Stimulated activated CD8-positive, alpha-beta memory T cell treated with anti-CD3 and anti-CD28 coated beads, Interleukin-12 subunit alpha, Interleukin-12 subunit beta, amount 100 ng/mL, for 1 hour (primary cell): Measurements from ENCODE around the gene C20orf96.
"Not testable (repeated sequence)": the region's sequence is repeated elsewhere in the genome, so short reads cannot be mapped to it uniquely, and the experiment has no call there.

Source experiments
- DNase-seq: peaks from one replicate; pipeline ENCODE4 v3.0.0-alpha.2; 2020; ENCODE audit warnings: low read depth

C20orf96 gene

GRCh38 chr20:278607-279571 is 11.7 kb downstream of the C20orf96 start:
- DNase-seq = no peak

DNA sequence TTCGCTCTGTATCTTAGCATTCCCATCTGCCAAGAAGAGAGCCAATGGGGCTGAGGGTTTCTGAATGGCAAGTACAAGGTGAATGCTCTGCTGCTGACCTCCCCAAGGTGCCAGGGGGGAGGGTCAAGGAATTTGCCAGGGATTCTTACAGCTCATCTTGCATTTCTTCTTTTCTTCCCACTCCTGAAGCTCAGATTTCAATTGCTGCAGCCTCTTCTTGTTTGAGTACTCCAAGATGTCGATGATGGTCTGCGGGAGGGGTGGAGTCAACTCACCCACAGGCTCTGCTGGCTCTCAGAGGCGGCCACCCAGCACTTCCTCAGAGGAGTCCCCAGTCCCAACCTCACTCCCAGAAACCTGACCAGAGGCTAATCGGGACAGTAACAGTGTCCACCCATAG is 12.4 kb downstream of the C20orf96 start:
- no peak for DNase-seq

DNA sequence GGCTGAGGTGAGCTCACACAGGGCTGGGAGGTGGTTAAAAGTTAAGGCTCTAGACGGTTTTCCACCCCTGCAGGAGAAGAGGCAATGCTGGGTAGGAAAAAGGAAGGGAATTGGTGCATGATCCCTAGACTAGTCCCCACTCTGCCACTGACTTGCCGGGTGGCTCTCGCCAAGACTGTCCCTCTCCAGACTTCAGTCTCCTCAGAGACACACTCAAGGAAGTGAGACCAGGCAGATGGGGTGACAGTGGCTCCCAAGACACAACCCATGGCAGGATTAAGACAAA is 13.1 kb downstream of the C20orf96 start:
- no peak for DNase-seq

DNA sequence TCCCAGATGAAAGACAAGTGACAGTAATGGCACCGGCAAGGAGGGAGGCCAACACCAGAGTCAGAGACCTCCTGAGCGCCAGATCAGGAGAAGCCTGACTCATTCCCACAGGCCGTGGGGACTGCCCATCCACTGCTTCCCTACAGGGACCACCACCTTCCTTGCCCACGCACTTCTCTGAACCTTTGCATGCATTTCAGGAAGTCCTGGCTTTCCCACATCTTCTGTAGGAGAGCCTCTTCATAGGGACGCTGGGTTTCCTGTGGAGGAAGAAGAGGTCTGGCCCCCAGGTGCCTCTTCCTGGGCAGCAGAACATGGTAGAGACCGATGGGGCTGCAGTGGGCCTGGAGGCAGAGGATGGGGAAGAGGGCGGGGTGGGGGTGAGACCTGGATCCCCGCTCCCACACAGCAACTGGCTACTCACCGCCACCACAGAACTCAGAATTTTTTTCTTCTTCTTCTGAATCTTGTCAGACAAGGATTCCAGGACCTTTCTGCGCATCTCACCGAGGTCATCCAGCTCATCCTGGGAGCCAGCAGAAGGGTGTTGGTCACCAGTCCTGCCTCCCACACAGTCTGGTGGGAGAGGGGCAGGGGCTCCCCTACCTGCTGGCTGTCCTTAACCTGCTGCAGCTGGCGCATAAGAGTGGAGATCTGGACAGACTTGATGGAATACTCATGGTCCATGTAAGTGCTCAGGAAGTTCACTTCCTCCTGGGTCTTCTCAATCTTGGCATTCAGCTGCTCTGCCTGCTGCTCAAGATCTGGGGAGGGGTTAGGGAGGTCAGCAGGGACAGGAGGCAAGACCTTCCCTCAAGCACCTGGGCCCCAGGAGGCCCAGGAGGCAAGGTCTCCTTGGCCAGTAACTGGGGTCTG is 13.7 kb downstream of the C20orf96 start:
- no peak for DNase-seq

DNA sequence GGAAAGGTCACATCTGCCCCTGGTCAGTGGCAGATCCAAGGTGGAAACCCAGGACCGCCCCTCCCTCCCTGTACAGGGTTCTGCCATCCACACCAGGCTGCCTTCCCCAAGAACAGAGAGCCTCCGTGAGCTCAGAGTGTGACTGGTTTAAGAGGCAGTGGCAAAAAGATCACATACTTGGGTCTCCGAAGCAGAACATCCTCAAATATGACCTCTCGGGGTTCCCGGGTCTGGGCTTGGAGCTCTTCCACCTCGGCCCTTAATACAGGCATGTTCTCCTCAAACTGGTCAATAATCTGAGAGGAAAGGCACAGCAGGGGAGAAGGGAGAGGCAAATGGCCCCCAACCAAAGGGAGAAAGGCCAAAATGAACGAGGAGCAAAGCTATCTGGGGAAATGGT is 14.8 kb downstream of the C20orf96 start:
- DNase-seq = no peak

GRCh38 chr20:273884-274283 is 16.7 kb downstream of the C20orf96 start:
- DNase-seq = no peak

- no peak for DNase-seq
These were observed 17.8 kb downstream of the C20orf96 start for GRCh38 chr20:272718-273117.

DNA sequence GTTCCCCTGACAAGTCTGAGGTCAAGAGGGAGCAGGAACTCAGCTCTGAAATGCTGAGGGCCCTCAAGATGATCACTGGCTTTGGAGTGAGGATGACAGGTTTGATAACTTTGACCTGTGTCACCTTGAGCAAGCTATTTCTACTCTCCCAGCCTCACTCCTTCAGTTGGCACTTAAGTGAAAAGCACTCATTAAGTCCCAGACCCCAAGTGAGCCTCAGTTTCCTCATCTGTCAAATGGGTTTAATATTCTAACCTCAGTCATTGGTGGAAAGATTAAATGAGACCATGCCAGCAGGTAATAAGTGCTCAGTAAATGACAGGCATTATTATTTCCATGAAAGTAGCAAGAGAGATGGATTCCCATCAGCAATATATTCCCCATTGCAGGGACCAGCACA is 19.0 kb downstream of the C20orf96 start:
- no peak for DNase-seq

GRCh38 chr20:271069-271468 is 19.5 kb downstream of the C20orf96 start:
- no peak for DNase-seq

DNA sequence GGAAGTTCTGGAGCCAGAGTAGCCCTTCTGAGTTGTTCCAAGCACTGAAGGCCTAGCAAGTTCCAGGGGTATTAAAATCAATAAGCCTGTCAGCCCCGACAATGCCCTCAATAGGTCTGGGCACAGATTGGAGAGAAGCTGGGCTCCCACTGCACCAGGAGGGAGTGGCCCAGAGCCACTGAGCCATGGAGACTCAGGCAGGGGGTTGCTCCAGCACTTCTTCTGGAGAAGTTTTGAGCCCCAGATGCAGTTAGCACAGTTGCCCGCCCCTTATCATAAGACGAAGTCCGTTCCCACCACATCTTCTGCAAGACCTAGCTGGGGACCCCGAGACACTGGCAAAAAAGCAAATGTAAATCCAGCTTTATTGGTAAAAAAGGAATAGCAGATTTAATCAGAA is 20.0 kb downstream of the C20orf96 start:
- DNase-seq = no peak

DNA sequence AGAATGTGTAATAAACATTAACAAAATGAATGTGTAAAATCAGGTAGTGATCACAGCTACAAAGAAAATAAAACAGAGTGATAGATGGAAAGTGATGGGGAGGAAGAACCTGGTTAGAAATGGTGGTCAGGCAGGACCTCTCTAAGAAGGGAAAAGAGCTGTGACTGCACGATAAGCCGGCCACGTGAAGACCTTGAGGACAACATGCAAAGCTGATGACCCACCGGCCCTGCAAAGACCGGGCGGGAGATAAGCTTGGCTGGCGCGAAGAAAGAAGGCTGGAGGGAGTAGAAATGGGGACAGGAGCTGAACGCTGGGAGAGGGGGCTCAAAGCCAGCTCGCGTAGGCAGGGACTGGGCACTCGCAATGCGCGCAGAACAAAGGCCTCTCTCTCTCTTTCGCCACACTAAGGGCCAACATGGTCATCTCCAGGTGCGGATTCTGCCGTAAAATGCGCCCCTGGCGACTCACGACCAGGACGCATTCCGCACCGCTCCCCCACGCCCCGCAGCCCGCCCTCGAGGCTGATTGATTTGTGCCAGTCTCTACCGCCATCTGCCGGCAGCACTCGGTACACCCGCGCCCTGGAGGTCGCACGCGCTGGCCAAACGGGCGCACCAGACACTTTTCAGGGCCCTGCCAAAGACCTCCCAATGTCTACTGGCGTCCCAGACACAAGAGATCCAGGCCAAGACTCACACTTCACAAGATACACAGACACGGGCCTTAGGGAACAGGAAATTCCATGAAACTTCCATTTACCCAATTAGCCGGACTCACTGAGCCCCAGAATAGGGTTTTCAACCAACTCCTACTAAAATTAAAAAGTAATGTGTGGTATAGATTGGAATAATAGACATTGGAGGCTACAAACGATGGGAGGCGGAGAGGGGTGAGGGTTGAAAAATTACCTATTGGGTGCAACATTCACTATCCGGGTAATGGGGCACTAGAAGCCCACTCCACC is 23.7 kb downstream of the C20orf96 start:
- DNase-seq = peak; percentile 83

DNA sequence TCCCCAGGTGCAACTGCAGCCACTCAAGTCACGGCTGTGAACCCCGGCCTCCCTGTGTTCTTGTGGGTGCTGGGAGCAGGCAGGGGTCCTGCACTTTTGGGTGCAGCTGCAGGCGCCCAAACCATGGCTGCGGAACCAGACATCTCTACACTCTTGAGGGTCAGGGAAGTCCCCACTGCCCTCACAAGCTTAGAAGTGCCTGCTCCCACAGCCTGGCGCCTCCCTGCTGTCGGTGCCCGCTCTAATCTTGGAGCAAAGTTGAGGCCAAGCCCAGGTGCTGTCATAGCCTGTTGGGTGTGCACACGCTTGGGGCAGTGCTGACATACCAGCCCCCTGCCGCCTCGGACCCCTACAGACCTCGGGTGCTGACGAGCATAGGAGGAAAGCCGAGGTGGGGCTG is 26.8 kb downstream of the C20orf96 start:
- no peak for DNase-seq

DNA sequence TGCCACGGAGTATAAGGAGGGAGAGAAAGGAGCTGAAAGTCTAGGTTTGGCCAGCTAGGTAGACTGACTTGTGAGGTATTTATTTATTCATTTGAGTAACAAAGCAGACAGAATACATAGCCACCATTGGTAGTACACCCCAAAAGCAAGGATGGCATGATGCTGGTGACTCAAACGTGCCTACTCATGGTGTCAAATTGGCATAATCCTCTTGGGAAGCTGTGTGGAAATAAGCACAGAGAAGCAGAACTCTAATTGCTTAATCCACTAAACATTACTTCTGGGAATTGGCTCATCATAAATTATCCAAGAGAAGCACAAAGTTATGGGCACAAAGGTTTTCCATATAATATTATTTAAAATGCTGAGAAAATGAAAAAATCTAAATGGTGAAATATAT is 30.6 kb downstream of the C20orf96 start:
- no peak for DNase-seq

DNA sequence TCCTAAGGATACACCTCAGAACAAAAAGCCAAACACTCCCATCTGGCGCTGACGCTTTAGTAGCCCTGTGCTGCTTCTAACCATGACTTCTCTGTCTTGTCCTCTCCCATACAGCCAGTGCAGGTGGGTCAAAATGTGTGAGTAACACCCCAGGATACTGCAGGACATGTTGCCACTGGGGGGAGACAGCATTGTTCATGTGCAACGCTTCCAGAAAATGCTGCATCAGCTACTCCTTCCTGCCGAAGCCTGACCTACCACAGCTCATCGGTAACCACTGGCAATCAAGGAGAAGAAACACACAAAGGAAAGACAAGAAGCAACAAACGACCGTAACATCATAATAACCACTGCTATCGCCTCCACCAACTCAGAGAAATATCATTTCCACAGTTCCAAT is 31.6 kb downstream of the C20orf96 start:
- DNase-seq = no peak

DNA sequence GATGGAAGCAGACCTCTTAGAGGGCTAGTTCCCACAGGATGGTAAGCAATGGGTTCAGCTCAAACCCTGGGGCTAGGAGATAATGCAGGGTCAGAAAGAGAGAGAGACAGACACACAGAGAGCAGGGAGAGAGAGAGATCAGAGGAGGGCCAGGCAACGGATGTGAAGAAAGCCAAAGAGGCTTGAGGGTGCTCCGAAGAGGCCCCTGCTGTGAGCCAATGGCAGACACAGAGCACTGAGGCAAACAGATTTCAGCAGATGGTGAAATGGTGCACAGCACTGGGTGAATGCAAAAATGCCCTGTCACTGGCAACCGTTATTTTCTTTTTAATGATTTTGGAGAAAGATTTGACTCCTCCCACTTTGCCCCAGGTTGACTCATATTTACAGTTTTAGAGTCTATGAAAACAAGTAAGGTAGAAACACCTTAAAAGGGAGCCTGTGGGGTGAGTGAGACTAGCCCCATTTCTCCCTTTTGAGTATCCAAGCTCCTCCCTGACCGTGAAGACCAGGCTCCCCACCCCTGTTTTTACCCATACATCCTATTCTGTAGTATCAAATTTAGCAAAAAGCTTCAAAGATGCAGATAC is 32.2 kb downstream of the C20orf96 start:
- no peak for DNase-seq

GRCh38 chr20:257419-257818 is 33.1 kb downstream of the C20orf96 start, which contains the start of gene DEFB132:
Gene DEFB132 (plus strand): TSS chr20:257724. CDS start chr20:257779, 55 bp downstream.
- no peak for DNase-seq

GRCh38 chr20:253447-253846 is 37.1 kb downstream of the C20orf96 start:
- not testable (repeated sequence) for DNase-seq

DNA sequence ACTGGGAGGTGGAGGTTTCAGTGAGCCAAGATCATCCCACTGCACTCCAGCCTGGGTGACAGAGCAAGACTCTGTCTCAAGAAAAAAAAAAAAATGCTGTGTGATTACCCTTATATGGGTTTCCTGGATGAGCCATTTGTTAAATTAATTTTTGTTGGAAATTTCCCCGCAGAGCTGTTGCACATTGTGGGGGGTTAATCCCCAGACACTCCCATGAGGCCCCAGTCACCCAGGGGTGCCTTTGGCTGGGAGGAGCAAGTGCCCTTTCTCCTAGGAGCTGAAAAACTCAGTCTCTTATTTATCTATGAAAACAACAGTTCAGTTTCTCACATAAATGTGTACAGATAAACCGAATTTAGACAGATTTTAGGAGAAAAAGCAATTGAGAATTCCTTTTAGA is 37.7 kb downstream of the C20orf96 start:
- no peak for DNase-seq

- no peak for DNase-seq
These were observed 39.2 kb downstream of the C20orf96 start for GRCh38 chr20:251354-251753.

DNA sequence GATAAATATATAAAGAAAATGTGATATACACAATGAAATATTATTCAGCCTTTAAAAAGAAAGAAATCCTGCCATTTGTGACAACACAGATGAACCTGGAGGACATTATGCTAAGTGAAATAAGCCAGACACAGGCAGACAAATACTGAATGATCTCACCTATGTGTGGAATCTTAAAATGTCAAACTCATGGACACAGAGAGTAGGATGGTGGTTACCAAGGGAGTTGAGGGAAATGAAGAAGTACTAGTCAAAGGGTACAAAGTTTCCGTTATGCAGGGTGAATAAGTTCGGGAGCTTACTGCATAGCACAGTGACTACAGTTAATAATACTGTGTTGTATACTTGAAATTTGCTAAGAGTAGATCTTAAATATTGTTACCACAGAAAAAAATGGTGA is 47.6 kb downstream of the C20orf96 start:
- no peak for DNase-seq

- no peak for DNase-seq
These were observed 52.6 kb downstream of the C20orf96 start for GRCh38 chr20:237929-238328.

DNA sequence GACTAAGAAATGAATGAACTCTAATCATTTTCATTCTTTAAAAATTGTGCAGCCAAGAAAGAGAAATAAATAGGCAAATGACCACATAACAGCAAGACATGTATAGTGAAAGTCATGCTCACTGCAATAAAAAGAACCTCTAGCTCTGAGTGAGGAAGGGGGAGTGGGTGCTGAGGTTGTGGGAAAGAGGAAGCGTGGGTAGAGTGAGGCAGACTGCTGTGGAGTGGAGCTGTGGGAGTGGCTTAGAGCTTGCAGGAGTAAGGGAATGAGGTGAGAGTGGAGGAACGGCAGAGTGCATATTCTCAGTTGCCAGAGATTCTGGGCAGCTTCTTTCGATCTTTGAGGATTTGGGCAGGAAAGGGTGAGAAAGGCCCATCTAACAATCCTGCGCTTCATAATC is 53.1 kb downstream of the C20orf96 start:
- DNase-seq = no peak
